ENCODE data around the gene FERMT1. TPM values are rescaled to one million over a fixed set of nuclear protein-coding genes. Genes with fewer than 3 reads are reported as not detected.

The FERMT1 gene
- total and polyA plus RNA-seq, 2 of the 4 experiments (the other 2 are of a cell fraction) = 1.8 to 2.3 TPM

DNA sequence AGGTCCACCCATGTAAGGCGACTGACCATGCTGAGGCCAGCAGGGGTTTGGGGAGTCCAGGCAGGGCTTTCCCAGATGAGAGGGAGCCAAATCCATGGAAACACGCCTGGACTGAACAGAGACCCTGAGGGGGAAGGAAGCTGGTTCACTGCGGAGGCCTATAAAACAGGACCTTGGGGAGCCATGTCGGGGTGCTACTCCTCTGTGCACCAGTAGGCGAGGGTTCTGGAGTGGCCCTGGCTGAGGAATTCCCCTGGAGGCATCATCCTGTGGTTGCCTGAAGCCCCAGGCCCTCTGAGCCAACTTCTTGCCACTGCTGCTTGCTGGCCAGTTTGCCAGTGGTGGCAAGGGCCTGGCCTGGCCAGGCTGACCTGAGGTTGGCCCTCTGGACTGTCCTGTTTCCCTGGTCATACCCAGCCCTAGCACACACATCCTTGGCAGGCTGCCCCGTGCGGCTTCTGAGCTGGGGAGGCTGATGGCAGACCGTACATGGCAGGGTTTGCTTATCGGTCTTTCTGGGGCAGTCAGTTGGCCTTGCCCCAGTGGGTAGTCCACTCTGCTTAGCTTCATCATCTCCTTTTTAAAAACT, 66.8 kb downstream of the FERMT1 start:
- TF ChIP-seq FOS (IDR thresholded peaks at IDR 0.05; ENCODE audit: low read depth, low read length) (no peak), CEBPB (IDR thresholded peaks at IDR 0.05; ENCODE audit: low read depth, low read length) (no peak), MXI1 (IDR thresholded peaks at IDR 0.05; ENCODE audit: borderline replicate concordance, low read depth, low read length) (no peak), ELK1 (IDR thresholded peaks at IDR 0.05; ENCODE audit: borderline replicate concordance, low read depth, low read length) (no peak), RCOR1 (IDR thresholded peaks at IDR 0.05; ENCODE audit: insufficient replicate concordance, low read length) (no peak), CHD1 (IDR thresholded peaks at IDR 0.05; ENCODE audit: low read depth, low read length) (no peak), RAD21 (IDR thresholded peaks at IDR 0.05; ENCODE audit: low read length) (no peak), MAFK (IDR thresholded peaks at IDR 0.05; ENCODE audit: low read depth, low read length) (no peak), NFE2L2 (IDR thresholded peaks at IDR 0.05; ENCODE audit: low read depth, low read length) (no peak), RFX5 (IDR thresholded peaks at IDR 0.05; ENCODE audit: low read depth, low read length) (no peak), SMC3 (IDR thresholded peaks at IDR 0.05; ENCODE audit: low read depth, low read length) (no peak), POLR2A (IDR thresholded peaks at IDR 0.05; ENCODE audit: low read depth, low read length) (no peak), BHLHE40 (IDR thresholded peaks at IDR 0.05; ENCODE audit: low read depth, low read length) (no peak)
- TF ChIP-seq, protein P1, sequence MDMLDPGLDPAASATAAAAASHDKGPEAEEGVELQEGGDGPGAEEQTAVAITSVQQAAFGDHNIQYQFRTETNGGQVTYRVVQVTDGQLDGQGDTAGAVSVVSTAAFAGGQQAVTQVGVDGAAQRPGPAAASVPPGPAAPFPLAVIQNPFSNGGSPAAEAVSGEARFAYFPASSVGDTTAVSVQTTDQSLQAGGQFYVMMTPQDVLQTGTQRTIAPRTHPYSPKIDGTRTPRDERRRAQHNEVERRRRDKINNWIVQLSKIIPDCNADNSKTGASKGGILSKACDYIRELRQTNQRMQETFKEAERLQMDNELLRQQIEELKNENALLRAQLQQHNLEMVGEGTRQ (IDR thresholded peaks at IDR 0.05; ENCODE audit: low read depth, low read length) = no peak

More for the DNA sequence above, 66.8 kb downstream of the FERMT1 start:
- no peak overlapping the region for H2BK20ac ChIP-seq (ENCODE audit: low read depth, low read length)
- H2AK9ac ChIP-seq (replicated peaks; ENCODE audit: low read depth, low read length, poor library complexity) = no peak overlapping the region
- H3K27me3 ChIP-seq (ENCODE audit: control insufficient read depth, insufficient read depth, low read length) = peaks cover 18% of the 10 kb centered on the region
- no peak overlapping the region for H2BK15ac ChIP-seq (ENCODE audit: low read depth, low read length)
- WGBS, 2 experiments (ENCODE audit: extremely low coverage in 2 of 2, insufficient read length in 1 of 2) = 83% methylated on average over 1 of the region's 9 CpGs; no CpG with 5 or more reads in 1 of the 2 experiments
- in situ Hi-C loops (cut with MboI; ENCODE audit: low sequenced_read_pairs) = no loop called here
- H3K56ac ChIP-seq (ENCODE audit: extremely low read depth, insufficient read depth, low read length) = no peak overlapping the region
- H3K4me3 ChIP-seq (ENCODE audit: insufficient read depth, low read depth, low read length) = no peak overlapping the region
- ChIA-PET POLR2A (ENCODE audit: unreplicated experiment) (no interaction called here), CTCF (no interaction called here)
- H3K4ac ChIP-seq (ENCODE audit: low read depth, low read length) = no peak overlapping the region
- H3K79me1 ChIP-seq (ENCODE audit: low read depth in 1 of 2, low read length in 2 of 2) = no peaks in the 10 kb centered on the region
- no peak overlapping the region for H3K23ac ChIP-seq (ENCODE audit: low read depth, low read length)
- H3K9me1 ChIP-seq (ENCODE audit: insufficient read depth, low read length) = no peaks in the 10 kb centered on the region
- no peak overlapping the region for H3K18ac ChIP-seq (ENCODE audit: low read depth, low read length)
- no peak overlapping the region for H3K9ac ChIP-seq (ENCODE audit: low read depth, low read length)
- H3K36me3 ChIP-seq (ENCODE audit: control insufficient read depth, insufficient read depth, low read length) = no peaks in the 10 kb centered on the region
- DNase-seq = no peak
- H3K9me3 ChIP-seq (ENCODE audit: control insufficient read depth, insufficient read depth, low read length) = no peaks in the 10 kb centered on the region
- no TSS peak for BruUV-seq (replicated peaks)
- no peak for ATAC-seq (ENCODE audit: low read depth)
- H3K4me1 ChIP-seq (ENCODE audit: control insufficient read depth, insufficient read depth, low read length) = peaks cover 3% of the 10 kb centered on the region
- intact Hi-C loops (cut with micrococcal nuclease) = no loop called here
- no peak overlapping the region for H2AK5ac ChIP-seq (ENCODE audit: low read depth, low read length)
- H4K91ac ChIP-seq (ENCODE audit: insufficient read depth, low read depth, low read length) = no peak overlapping the region
- no peak overlapping the region for H3K27ac ChIP-seq (ENCODE audit: insufficient read depth, low read length)
- H3K14ac ChIP-seq (replicated peaks; ENCODE audit: low read depth, low read length) = no peak overlapping the region
- no peak overlapping the region for H2AFZ ChIP-seq (replicated peaks; ENCODE audit: low read length, poor library complexity)
- H2BK5ac ChIP-seq (ENCODE audit: low read depth, low read length, poor library complexity, severe bottlenecking) = no peak overlapping the region
- H4K5ac ChIP-seq (ENCODE audit: low read depth, low read length) = no peak overlapping the region
- dilution Hi-C loops (cut with HindIII; ENCODE audit: low sequenced_read_pairs, unreplicated experiment) = no loop called here
- no peak overlapping the region for H2BK120ac ChIP-seq (ENCODE audit: low read depth, low read length)
- H4K8ac ChIP-seq (ENCODE audit: low read depth in 2 of 2, low read length in 2 of 2) = no peak overlapping the region
- H4K20me1 ChIP-seq (ENCODE audit: insufficient read depth, low read length) = no peaks in the 10 kb centered on the region
- no peak overlapping the region for H3K4me2 ChIP-seq (ENCODE audit: low read depth, low read length)
